HCT116 (cell line): ENCODE measurements around the gene P3H3. TPM values are rescaled to one million over a fixed set of nuclear protein-coding genes. Genes with fewer than 3 reads are reported as not detected.
"Not testable (repeated sequence)": the region's sequence is repeated elsewhere in the genome, so short reads cannot be mapped to it uniquely, and the experiment has no call there.

Experiments used
- ATAC-seq: fragments of 200-7000 bp; cut with Tn5 transposase; 2 replicates; pipeline ENCODE4 v1.9.1; 2020; ENCODE audit warnings: mild to moderate bottlenecking, moderate library complexity
- BruUV-seq: library from RNA; stranded (reverse); fragments of 400-500 nt; replicated peaks from 2 replicates; lab custom pipeline; 2021; lab: Mats Ljungman, UMichigan
- CTCF ChIA-PET: fragments of 300-600 bp; sonication (Branson Sonifier 250); formaldehyde crosslinking; loops from one replicate; lab custom pipeline; 2021; ENCODE audit warnings: antibody characterized with exemption; lab: Charles Lee
- POLR2A ChIA-PET: fragments of 300-600, 350-600 bp; sonication (Branson Sonifier 250); formaldehyde crosslinking; loops from one replicate; lab custom pipeline; 2021; ENCODE audit warnings: antibody characterized with exemption; lab: Charles Lee
- RAD21 ChIA-PET, 2 experiments: fragments of 300-600 bp; sonication (Branson Sonifier 250); formaldehyde crosslinking; loops; one replicate each; lab custom pipeline; 2023; ENCODE audit warnings: low total read pairs in 2 of 2; ENCODE audit not compliant: uncharacterized antibody in 2 of 2, unreplicated experiment in 2 of 2, low non-redundant PET in 1 of 2; lab: Charles Lee
- DNase-seq: peaks from one replicate; pipeline ENCODE4 v3.0.0-alpha.2; 2010; ENCODE audit warnings: low read depth, low spot score
- H2AFZ ChIP-seq: fragments of 200-600 bp; shearing (Covaris generic), sonication (generic); 2 replicates; pipeline ENCODE4 v1.6.1; 2017; ENCODE audit warnings: low read depth, mixed run types, mixed read lengths, antibody characterized with exemption, low read length; ENCODE audit not compliant: poor library complexity, severe bottlenecking
- H3K27ac ChIP-seq: 2 replicates; pipeline ENCODE4 v1.5.1; 2012; ENCODE audit warnings: low read depth, low read length
- H3K27me3 ChIP-seq: fragments of 200-600 bp; sonication (generic); 2 replicates; pipeline ENCODE4 v1.6.1; 2016; ENCODE audit warnings: mixed run types, low read length, mixed read lengths; ENCODE audit not compliant: insufficient read depth
- H3K36me3 ChIP-seq, 2 experiments: fragments of 200-500 bp in 1 of 2; fragments of 200-600 bp in 1 of 2; sonication (Bioruptor generic) in 1 of 2; sonication (generic) in 1 of 2; 2 replicates each; pipeline versions ENCODE4 v1.5.1 to v1.6.1; 2014 to 2016; ENCODE audit warnings: low read length in 2 of 2, inconsistent platforms in 1 of 2, mixed read lengths in 1 of 2, mixed run types in 1 of 2; ENCODE audit not compliant: insufficient read depth in 2 of 2, control insufficient read depth in 1 of 2
- H3K4me1 ChIP-seq, 2 experiments: fragments of 200-600 bp in 1 of 2; sonication (generic) in 1 of 2; 2 replicates each; pipeline versions ENCODE4 v1.5.1 to v1.6.1; 2012 to 2017; ENCODE audit warnings: low read length in 2 of 2, inconsistent platforms in 1 of 2, mild to moderate bottlenecking in 1 of 2, mixed read lengths in 1 of 2, mixed run types in 1 of 2, moderate library complexity in 1 of 2; ENCODE audit not compliant: insufficient read depth in 2 of 2, control insufficient read depth in 1 of 2
- H3K4me2 ChIP-seq: fragments of 200-600 bp; sonication (generic); 2 replicates; pipeline ENCODE4 v1.6.1; 2017; ENCODE audit warnings: mixed run types, low read length, mixed read lengths
- H3K4me3 ChIP-seq, 2 experiments: fragments of 200-600 bp in 1 of 2; sonication (generic) in 1 of 2; replicated peaks in 1 of 2; 2 replicates each; pipeline ENCODE4 v1.5.1; 2011 to 2016; ENCODE audit warnings: low read length in 2 of 2, control low read depth in 1 of 2, low read depth in 1 of 2, mild to moderate bottlenecking in 1 of 2, mixed read lengths in 1 of 2, mixed run types in 1 of 2
- H3K79me2 ChIP-seq: fragments of 200-600 bp; sonication (generic); 2 replicates; pipeline ENCODE4 v1.6.1; 2017; ENCODE audit warnings: mild to moderate bottlenecking, mixed run types, low read length, moderate library complexity, mixed read lengths; ENCODE audit not compliant: insufficient read depth
- H3K9ac ChIP-seq: fragments of 200-600 bp; sonication (generic); 2 replicates; pipeline ENCODE4 v1.6.1; 2016; ENCODE audit warnings: low read length, mixed read lengths
- H3K9me2 ChIP-seq: fragments of 200-600 bp; sonication (generic), shearing (Covaris generic); 2 replicates; pipeline ENCODE4 v1.6.1; 2017; ENCODE audit warnings: mixed run types, mild to moderate bottlenecking, moderate library complexity; ENCODE audit not compliant: insufficient read depth
- H3K9me3 ChIP-seq, 2 experiments: fragments of 200-500 bp in 1 of 2; fragments of 200-600 bp in 1 of 2; sonication (Bioruptor generic) in 1 of 2; sonication (generic) in 1 of 2; 2 replicates each; pipeline ENCODE4 v1.6.1; 2014 to 2017; ENCODE audit warnings: low read length in 2 of 2, mixed read lengths in 2 of 2, inconsistent platforms in 1 of 2, low read depth in 1 of 2, mild to moderate bottlenecking in 1 of 2, mixed run types in 1 of 2, moderate library complexity in 1 of 2; ENCODE audit not compliant: control insufficient read depth in 1 of 2, insufficient read depth in 1 of 2
- H4K20me1 ChIP-seq: fragments of 200-600 bp; sonication (generic), shearing (Covaris generic); 2 replicates; pipeline ENCODE4 v1.6.1; 2017; ENCODE audit warnings: mixed run types, mild to moderate bottlenecking, moderate library complexity; ENCODE audit not compliant: insufficient read depth
- ATF3 ChIP-seq: IDR thresholded peaks from 2 replicates; pipeline ENCODE4 v1.6.1; 2012
- CEBPB ChIP-seq: IDR thresholded peaks from 2 replicates; pipeline ENCODE4 v1.6.1; 2012; ENCODE audit warnings: low read depth
- EZH2 ChIP-seq: fragments of 200-600 bp; sonication (generic); IDR thresholded peaks from 2 replicates; pipeline ENCODE4 v1.6.1; 2017; ENCODE audit warnings: antibody characterized with exemption, mixed run types
- MAX ChIP-seq: IDR thresholded peaks from 2 replicates; pipeline ENCODE4 v1.6.1; 2012
- POLR2A ChIP-seq: IDR thresholded peaks from 2 replicates; pipeline ENCODE4 v1.7.0; 2011; ENCODE audit warnings: borderline replicate concordance; ENCODE audit not compliant: insufficient read depth, insufficient read length; ENCODE audit errors: extremely low read depth
- RAD21 ChIP-seq: IDR thresholded peaks from 2 replicates; pipeline ENCODE4 v1.6.1; 2012; ENCODE audit warnings: low read depth, mild to moderate bottlenecking
- SIN3A ChIP-seq: IDR thresholded peaks from 2 replicates; pipeline ENCODE4 v1.6.1; 2012; ENCODE audit warnings: low read depth
- ZNF274 ChIP-seq: fragments of 200-500 bp; sonication (Bioruptor generic); IDR thresholded peaks from 2 replicates; pipeline ENCODE4 v1.6.1; 2014; ENCODE audit warnings: mild to moderate bottlenecking, low read depth, low read length, inconsistent platforms
- intact Hi-C: fragments of 100-400 bp; cut with micrococcal nuclease; formaldehyde crosslinking; loops from 2 replicates; pipeline ENCODE4 v1.10.0; 2022
- total RNA-seq: library from RNA; stranded (reverse); gene quantifications from one replicate; pipeline ENCODE4 v1.2.1, GENCODE V29; 2021; ENCODE audit not compliant: unreplicated experiment

Gene P3H3
- total RNA-seq, 1 experiment from 2014 or later: 32.2 TPM

- TF ChIP-seq ZNF274 (no peak), MAX (no peak), ATF3 (no peak), CEBPB (no peak), RAD21 (no peak), EZH2 (no peak), POLR2A (no peak), SIN3A (no peak)
- TF ChIP-seq, all 23 proteins: peak for 0
Measured at GRCh38 chr12:6884539-6884938, 56.3 kb downstream of the P3H3 start (continued).

- DNase-seq, H3K36me3 ChIP-seq, intact Hi-C loops, H3K27ac ChIP-seq, H3K9me3 ChIP-seq, H4K20me1 ChIP-seq, H2AFZ ChIP-seq, ATAC-seq, BruUV-seq, RAD21 ChIA-PET, H3K9me2 ChIP-seq, H3K79me2 ChIP-seq, CTCF ChIA-PET, H3K4me2 ChIP-seq, H3K4me3 ChIP-seq, H3K27me3 ChIP-seq, H3K9ac ChIP-seq: not testable (repeated sequence)
- POLR2A ChIA-PET: interaction anchor here (0.8 kb wide), 1 partner anchor 14 kb away, joined by 3 read pairs; the partner anchor contains the start of gene SPSB2
- H3K4me1 ChIP-seq: peaks cover 9 to 11% of the 10 kb centered on the region in 2 experiments
Measured at GRCh38 chr12:6886206-6886999, 58.2 kb downstream of the P3H3 start.
